Lung (tissue), 12 donors: Measurements from ENCODE around the gene GDF11. TPM values are rescaled to one million over a fixed set of nuclear protein-coding genes. Genes with fewer than 3 reads are reported as not detected.

Experiments
- ATAC-seq: fragments of 200-7000 bp; cut with Tn5 transposase; one replicate; pipeline ENCODE4 v1.9.1; 2020; ENCODE audit warnings: moderate number of reproducible peaks; ENCODE audit not compliant: insufficient read depth, low FRiP score
- DNase-seq, 3 donors: peaks; one replicate each; pipeline ENCODE4 v3.0.0-alpha.2; 2013 to 2017
- H3K27ac ChIP-seq, 2 donors: one replicate each; pipeline ENCODE4 v1.5.1; 2013; ENCODE audit warnings: mild to moderate bottlenecking in 2 of 2, moderate library complexity in 2 of 2, control low read depth in 1 of 2, inconsistent platforms in 1 of 2, low read depth in 1 of 2, low read length in 1 of 2
- H3K27me3 ChIP-seq, 3 donors: one replicate each; pipeline ENCODE4 v1.5.1; 2013; ENCODE audit warnings: low read length in 2 of 3; ENCODE audit not compliant: control insufficient read depth in 3 of 3, insufficient read depth in 3 of 3
- H3K36me3 ChIP-seq, 4 donors: one replicate each; pipeline ENCODE4 v1.5.1; 2013; ENCODE audit warnings: low read length in 4 of 4, mild to moderate bottlenecking in 1 of 4, moderate library complexity in 1 of 4; ENCODE audit not compliant: control insufficient read depth in 4 of 4, insufficient read depth in 4 of 4
- H3K4me1 ChIP-seq, 5 donors: one replicate each; pipeline ENCODE4 v1.5.1; 2013; ENCODE audit warnings: low read length in 5 of 5, mild to moderate bottlenecking in 2 of 5, moderate library complexity in 1 of 5; ENCODE audit not compliant: control insufficient read depth in 5 of 5, insufficient read depth in 5 of 5
- H3K4me3 ChIP-seq: one replicate; pipeline ENCODE4 v1.5.1; 2013; ENCODE audit warnings: mild to moderate bottlenecking, control low read depth, moderate library complexity
- H3K9ac ChIP-seq, 2 donors: one replicate each; pipeline ENCODE4 v1.5.1; 2013; ENCODE audit warnings: low read length in 2 of 2, control low read depth in 1 of 2; ENCODE audit not compliant: insufficient read depth in 1 of 2
- H3K9me3 ChIP-seq, 4 donors: one replicate each; pipeline ENCODE4 v1.5.1; 2013; ENCODE audit warnings: low read length in 3 of 4, mild to moderate bottlenecking in 1 of 4, moderate library complexity in 1 of 4; ENCODE audit not compliant: control insufficient read depth in 4 of 4, insufficient read depth in 3 of 4
- WGBS, 2 donors: extraction: QIAGEN DNeasy Blood & Tissue Kit; methylation state at CpG; one replicate each; pipeline ENCODE4 v1.1.7; 2013; 5-methylcytosine and 5-hydroxymethylcytosine counted together
- polyA plus RNA-seq, 2 donors: library from polyadenylated mRNA; stranded (reverse); fragments of 200-250 nt; gene quantifications; one replicate each; pipeline ENCODE4 v1.2.1, GENCODE V29; 2013
- total RNA-seq, 2 donors: library from RNA; depleted of rRNA in 1 of 2; stranded (reverse); fragments of >200 nt in 1 of 2; gene quantifications; one replicate each; pipeline ENCODE4 v1.2.1, GENCODE V29; 2014 to 2021
- TF ChIP-seq, protein P1 (sequence below): IDR thresholded peaks from 2 replicates; pipeline ENCODE4 v1.5.1; 2012; ENCODE audit warnings: mild to moderate bottlenecking; ENCODE audit errors: control extremely low read depth, extremely low read depth
- donor health status: control.
- donor health status: control.
- donor health status: Bipolar disorder and iron deficiency.
- donor health status: healthy.
- donor health status: DM: yes; HTN: yes; CAD: no.

The GDF11 gene
- total and polyA plus RNA-seq, 4 donors, result 0.93 to 8.3 (median 3.2) TPM

GRCh38 chr12:55728186-55728938 is 14.6 kb upstream of the GDF11 start:
- peak overlapping the region; percentile 42 for H3K4me3 ChIP-seq
- H3K9ac ChIP-seq, result peak overlapping the region in 1 of 2 donors; percentile 59
- H3K36me3 ChIP-seq, result peaks cover 5 to 29% (median 27%) of the 10 kb centered on the region in 4 donors
- peak overlapping the region; percentile 98 for H3K27ac ChIP-seq
- H3K9me3 ChIP-seq, result no peaks in the 10 kb centered on the region
- ATAC-seq, result peak; percentile 51
- peaks cover 0 to 28% (median 10%) of the 10 kb centered on the region in 5 donors for H3K4me1 ChIP-seq
- 0 to 1% methylated on average over 37 to 61 of the region's 61 CpGs for WGBS, 2 donors
- TF ChIP-seq, protein P1, sequence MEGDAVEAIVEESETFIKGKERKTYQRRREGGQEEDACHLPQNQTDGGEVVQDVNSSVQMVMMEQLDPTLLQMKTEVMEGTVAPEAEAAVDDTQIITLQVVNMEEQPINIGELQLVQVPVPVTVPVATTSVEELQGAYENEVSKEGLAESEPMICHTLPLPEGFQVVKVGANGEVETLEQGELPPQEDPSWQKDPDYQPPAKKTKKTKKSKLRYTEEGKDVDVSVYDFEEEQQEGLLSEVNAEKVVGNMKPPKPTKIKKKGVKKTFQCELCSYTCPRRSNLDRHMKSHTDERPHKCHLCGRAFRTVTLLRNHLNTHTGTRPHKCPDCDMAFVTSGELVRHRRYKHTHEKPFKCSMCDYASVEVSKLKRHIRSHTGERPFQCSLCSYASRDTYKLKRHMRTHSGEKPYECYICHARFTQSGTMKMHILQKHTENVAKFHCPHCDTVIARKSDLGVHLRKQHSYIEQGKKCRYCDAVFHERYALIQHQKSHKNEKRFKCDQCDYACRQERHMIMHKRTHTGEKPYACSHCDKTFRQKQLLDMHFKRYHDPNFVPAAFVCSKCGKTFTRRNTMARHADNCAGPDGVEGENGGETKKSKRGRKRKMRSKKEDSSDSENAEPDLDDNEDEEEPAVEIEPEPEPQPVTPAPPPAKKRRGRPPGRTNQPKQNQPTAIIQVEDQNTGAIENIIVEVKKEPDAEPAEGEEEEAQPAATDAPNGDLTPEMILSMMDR, result no peak
- DNase-seq, result peak; percentile 86 to 90 (median 87)
- no peaks in the 10 kb centered on the region for H3K27me3 ChIP-seq

- DNase-seq (peak; percentile 93 to 95 (median 95)), ATAC-seq (peak; percentile 79)
- Histone ChIP-seq H3K9me3 (no peaks in the 10 kb centered on the region), H3K9ac (peak within 1 kb of the TSS; percentile 61 to 69), H3K27me3 (no peaks in the 10 kb centered on the region), H3K4me3 (peak within 1 kb of the TSS; percentile 64), H3K4me1 (peaks cover 0 to 28% (median 10%) of the 10 kb centered on the region in 5 donors), H3K36me3 (peaks cover 5 to 24% (median 23%) of the 10 kb centered on the region in 4 donors), H3K27ac (peak within 1 kb of the TSS; percentile 98)
- TF ChIP-seq, protein P1, result no peak
- WGBS, 2 donors, result 0 to 1% methylated on average over 39 to 61 of the region's 61 CpGs
These were observed 13.7 kb upstream of the GDF11 start, which contains the start of gene CD63 for GRCh38 chr12:55728939-55729818. Gene CD63, minus strand, starts transcription at chr12:55729009. Its CDS starts 668 bp downstream, at chr12:55728341.

- H3K36me3 ChIP-seq, result peaks cover 5 to 21% (median 16%) of the 10 kb centered on the region in 4 donors
- no peaks in the 10 kb centered on the region for H3K9me3 ChIP-seq
- peak overlapping the region; percentile 98 for H3K27ac ChIP-seq
- H3K27me3 ChIP-seq, result no peaks in the 10 kb centered on the region
- DNase-seq, result peak; percentile 61 to 76 (median 74)
- peak; percentile 12 for ATAC-seq
- TF ChIP-seq, protein P1, result no peak
- WGBS, 2 donors, result 3 to 4% methylated on average over 19 of the region's 19 CpGs
- peak overlapping the region; percentile 51 for H3K4me3 ChIP-seq
- H3K4me1 ChIP-seq, result peaks cover 0 to 28% (median 10%) of the 10 kb centered on the region in 5 donors
- H3K9ac ChIP-seq, result peak overlapping the region in 1 of 2 donors; percentile 44
These were observed 12.8 kb upstream of the GDF11 start for GRCh38 chr12:55729819-55730818.
